PFSK-1 (cell line): ENCODE measurements around the gene STYX.

Experiments used
- FOXP2 ChIP-seq: optimal IDR thresholded peaks from 2 replicates; pipeline ENCODE3; 2011; ENCODE audit warnings: borderline replicate concordance, control low read depth, inconsistent platforms; ENCODE audit not compliant: insufficient read depth; ENCODE audit errors: extremely low read length, extremely low read depth
- POLR2AphosphoS5 ChIP-seq: IDR thresholded peaks from 2 replicates; pipeline ENCODE4 v1.6.1; 2012; ENCODE audit warnings: low read depth, mild to moderate bottlenecking, control low read depth, low read length, moderate library complexity
- SIN3A ChIP-seq: IDR thresholded peaks from 2 replicates; pipeline ENCODE4 v1.6.1; 2012; ENCODE audit warnings: mild to moderate bottlenecking, low read length, moderate library complexity, borderline replicate concordance; ENCODE audit not compliant: insufficient read depth
- TAF1 ChIP-seq: IDR thresholded peaks from 2 replicates; pipeline ENCODE4 v1.6.1; 2012; ENCODE audit warnings: low read length, control low read depth, borderline replicate concordance; ENCODE audit not compliant: insufficient read depth
- TF ChIP-seq, protein P1 (sequence below), 2 experiments: IDR thresholded peaks; 2 replicates each; pipeline versions ENCODE4 v1.6.1 to v1.8.0; 2011 to 2012; ENCODE audit warnings: low read depth in 2 of 2, low read length in 2 of 2, control low read depth in 1 of 2, inconsistent platforms in 1 of 2, mild to moderate bottlenecking in 1 of 2, moderate library complexity in 1 of 2; ENCODE audit not compliant: insufficient read depth in 1 of 2

The STYX gene

DNA sequence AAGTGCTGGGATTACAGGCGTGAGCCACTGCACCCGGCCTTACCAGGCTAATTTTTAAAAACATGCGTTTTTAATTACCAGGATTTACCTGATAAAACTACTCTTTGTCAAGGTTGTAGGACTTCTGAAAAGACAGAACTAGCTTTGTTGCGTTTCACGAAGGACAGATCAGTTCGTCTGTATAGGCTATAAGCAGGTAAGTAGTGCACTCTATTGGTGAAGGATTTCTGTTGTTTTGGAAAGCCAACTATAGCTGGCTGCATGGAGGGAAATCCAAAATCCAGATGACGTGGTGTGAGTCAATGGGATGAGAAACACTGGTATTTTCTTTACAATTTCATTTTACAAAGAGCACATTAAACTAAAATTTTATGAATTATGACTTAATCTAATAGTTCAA, 46.9 kb downstream of the STYX start:
- TF ChIP-seq FOXP2 (no peak), POLR2AphosphoS5 (no peak), SIN3A (no peak), TAF1 (no peak)
- TF ChIP-seq, protein P1, sequence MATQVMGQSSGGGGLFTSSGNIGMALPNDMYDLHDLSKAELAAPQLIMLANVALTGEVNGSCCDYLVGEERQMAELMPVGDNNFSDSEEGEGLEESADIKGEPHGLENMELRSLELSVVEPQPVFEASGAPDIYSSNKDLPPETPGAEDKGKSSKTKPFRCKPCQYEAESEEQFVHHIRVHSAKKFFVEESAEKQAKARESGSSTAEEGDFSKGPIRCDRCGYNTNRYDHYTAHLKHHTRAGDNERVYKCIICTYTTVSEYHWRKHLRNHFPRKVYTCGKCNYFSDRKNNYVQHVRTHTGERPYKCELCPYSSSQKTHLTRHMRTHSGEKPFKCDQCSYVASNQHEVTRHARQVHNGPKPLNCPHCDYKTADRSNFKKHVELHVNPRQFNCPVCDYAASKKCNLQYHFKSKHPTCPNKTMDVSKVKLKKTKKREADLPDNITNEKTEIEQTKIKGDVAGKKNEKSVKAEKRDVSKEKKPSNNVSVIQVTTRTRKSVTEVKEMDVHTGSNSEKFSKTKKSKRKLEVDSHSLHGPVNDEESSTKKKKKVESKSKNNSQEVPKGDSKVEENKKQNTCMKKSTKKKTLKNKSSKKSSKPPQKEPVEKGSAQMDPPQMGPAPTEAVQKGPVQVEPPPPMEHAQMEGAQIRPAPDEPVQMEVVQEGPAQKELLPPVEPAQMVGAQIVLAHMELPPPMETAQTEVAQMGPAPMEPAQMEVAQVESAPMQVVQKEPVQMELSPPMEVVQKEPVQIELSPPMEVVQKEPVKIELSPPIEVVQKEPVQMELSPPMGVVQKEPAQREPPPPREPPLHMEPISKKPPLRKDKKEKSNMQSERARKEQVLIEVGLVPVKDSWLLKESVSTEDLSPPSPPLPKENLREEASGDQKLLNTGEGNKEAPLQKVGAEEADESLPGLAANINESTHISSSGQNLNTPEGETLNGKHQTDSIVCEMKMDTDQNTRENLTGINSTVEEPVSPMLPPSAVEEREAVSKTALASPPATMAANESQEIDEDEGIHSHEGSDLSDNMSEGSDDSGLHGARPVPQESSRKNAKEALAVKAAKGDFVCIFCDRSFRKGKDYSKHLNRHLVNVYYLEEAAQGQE (IDR thresholded peaks at IDR 0.05; ENCODE audit: insufficient read depth in 1 of 2, low read depth in 2 of 2, low read length in 2 of 2): no peak

DNA sequence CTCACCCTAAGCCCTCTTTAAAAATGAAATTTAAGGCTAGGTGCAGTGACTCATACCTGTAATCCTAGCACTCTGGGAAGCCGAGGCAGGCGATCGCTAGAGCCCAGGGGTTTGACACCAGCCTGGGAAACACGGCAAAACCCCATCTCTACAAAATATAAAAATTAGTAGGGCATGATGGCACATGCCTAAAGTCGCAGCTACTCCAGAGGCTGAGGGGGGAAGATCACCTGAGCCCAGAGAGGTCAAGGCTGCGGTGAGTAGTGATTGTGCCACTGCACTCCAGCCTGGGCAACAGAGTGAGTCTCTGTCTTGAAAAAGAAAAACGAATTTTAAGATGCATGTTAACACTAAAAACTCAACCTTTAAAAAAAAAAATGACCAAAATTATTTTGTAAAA, 48.7 kb downstream of the STYX start:
- no peak for TF ChIP-seq POLR2AphosphoS5
- no peak for TF ChIP-seq TAF1
- TF ChIP-seq, protein P1 (IDR thresholded peaks at IDR 0.05; ENCODE audit: insufficient read depth in 1 of 2, low read depth in 2 of 2, low read length in 2 of 2): no peak
- TF ChIP-seq FOXP2: no peak
- TF ChIP-seq SIN3A: no peak

DNA sequence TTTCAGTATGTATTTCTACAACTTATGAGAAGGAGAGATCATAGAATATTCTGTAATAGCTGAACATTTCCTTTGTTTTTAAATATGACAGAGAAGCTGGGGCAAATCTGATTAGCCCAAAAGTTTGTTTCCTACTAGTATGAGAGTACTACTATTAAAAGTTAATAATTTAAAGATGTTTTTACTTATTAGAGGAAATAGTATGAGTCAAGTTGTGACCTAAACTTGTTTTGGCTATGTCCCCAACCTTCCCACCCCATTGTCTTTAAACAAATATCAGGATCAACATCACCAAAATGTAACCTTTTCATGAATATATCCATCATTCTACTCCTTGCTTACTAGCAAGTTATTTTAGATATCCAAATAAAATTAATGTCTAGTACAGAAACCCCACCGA, 50.9 kb downstream of the STYX start:
- no peak for TF ChIP-seq POLR2AphosphoS5
- TF ChIP-seq, protein P1 (IDR thresholded peaks at IDR 0.05; ENCODE audit: insufficient read depth in 1 of 2, low read depth in 2 of 2, low read length in 2 of 2): no peak
- TF ChIP-seq TAF1: no peak
- TF ChIP-seq SIN3A: no peak

DNA sequence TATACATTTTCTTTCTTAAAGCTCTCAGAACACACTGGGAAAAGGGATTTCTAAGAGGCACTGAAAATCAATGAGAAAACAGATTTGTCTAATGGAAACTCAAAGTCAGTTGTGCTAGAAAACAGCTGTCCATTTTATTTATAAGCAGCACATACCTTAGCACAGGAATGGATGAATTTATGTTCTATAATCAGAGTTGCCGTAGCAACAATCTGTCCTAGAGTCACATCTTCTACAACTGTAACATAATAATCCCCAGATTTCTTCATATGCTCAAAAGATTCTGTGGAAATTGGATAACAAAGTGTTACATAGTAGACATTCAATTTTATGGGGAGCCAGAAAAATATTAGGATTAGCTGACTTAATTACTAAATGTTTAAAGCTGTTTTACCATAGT, 51.7 kb downstream of the STYX start:
- no peak for TF ChIP-seq POLR2AphosphoS5
- TF ChIP-seq TAF1: no peak
- TF ChIP-seq SIN3A: no peak
- TF ChIP-seq FOXP2: no peak
- TF ChIP-seq, protein P1 (IDR thresholded peaks at IDR 0.05; ENCODE audit: insufficient read depth in 1 of 2, low read depth in 2 of 2, low read length in 2 of 2): no peak

DNA sequence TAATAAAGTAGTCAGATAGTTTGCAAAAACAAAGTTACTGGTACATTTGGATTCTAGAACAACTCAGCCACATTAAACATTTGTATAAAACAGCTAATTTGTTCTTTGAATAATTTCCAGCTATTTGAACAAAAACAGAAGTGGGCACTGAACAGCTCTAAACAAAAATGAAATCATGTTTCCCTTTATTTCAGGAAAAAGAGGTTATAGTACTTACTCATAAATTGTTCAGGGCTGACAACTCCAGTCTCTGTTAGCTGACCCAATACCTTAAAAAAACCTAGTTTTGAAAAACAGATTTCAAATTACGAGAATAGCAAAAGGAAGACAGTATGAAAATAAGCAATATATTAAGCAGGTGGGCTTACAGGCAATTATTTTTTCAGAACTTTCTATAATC, 53.2 kb downstream of the STYX start:
- TF ChIP-seq, protein P1 (IDR thresholded peaks at IDR 0.05; ENCODE audit: insufficient read depth in 1 of 2, low read depth in 2 of 2, low read length in 2 of 2): no peak
- TF ChIP-seq TAF1 (no peak), SIN3A (no peak), POLR2AphosphoS5 (no peak), FOXP2 (no peak)
